Vagina (tissue), 2 donors: ENCODE measurements around the gene ITPR1.

Source experiments
- POLR2A ChIP-seq, 2 donors: fragments of 450-650 bp; IDR thresholded peaks; one replicate each; pipeline ENCODE4 v1.6.1; 2017; ENCODE audit warnings: antibody characterized with exemption in 2 of 2, mild to moderate bottlenecking in 2 of 2, moderate library complexity in 2 of 2
- TF ChIP-seq, protein P1 (sequence below), 3 experiments: fragments of 450-650 bp in 2 of 3; fragments of 200-600 bp in 1 of 3; sonication (generic) in 1 of 3; IDR thresholded peaks; one replicate each; pipeline ENCODE4 v1.5.1; 2017 to 2019; ENCODE audit warnings: antibody characterized with exemption in 3 of 3, mild to moderate bottlenecking in 2 of 3, moderate library complexity in 2 of 3

DNA sequence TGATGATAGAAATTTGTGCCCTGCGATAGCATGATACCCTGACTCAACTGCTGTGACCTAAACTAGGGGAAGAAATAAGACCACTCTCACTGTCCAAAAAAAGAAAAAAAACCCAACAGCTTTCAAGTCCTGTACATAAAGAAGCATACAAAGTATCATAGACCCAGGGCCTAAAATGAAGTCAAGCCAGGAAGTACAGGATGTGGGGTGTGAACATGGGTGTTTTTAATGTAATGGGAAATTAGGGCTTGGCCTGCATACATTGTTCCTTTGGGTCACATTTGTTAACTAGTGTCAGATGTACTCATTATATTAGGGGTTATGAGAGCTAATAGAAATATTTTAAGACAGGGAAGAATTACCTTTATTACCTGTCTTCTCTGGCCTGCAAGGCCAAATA, 285.6 kb downstream of the ITPR1 start:
- TF ChIP-seq, protein P1, sequence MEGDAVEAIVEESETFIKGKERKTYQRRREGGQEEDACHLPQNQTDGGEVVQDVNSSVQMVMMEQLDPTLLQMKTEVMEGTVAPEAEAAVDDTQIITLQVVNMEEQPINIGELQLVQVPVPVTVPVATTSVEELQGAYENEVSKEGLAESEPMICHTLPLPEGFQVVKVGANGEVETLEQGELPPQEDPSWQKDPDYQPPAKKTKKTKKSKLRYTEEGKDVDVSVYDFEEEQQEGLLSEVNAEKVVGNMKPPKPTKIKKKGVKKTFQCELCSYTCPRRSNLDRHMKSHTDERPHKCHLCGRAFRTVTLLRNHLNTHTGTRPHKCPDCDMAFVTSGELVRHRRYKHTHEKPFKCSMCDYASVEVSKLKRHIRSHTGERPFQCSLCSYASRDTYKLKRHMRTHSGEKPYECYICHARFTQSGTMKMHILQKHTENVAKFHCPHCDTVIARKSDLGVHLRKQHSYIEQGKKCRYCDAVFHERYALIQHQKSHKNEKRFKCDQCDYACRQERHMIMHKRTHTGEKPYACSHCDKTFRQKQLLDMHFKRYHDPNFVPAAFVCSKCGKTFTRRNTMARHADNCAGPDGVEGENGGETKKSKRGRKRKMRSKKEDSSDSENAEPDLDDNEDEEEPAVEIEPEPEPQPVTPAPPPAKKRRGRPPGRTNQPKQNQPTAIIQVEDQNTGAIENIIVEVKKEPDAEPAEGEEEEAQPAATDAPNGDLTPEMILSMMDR (IDR thresholded peaks at IDR 0.05), result no peak
- no peak for TF ChIP-seq POLR2A (IDR thresholded peaks at IDR 0.05)
